ENCODE data around the gene NLGN2.

Gene NLGN2

DNA sequence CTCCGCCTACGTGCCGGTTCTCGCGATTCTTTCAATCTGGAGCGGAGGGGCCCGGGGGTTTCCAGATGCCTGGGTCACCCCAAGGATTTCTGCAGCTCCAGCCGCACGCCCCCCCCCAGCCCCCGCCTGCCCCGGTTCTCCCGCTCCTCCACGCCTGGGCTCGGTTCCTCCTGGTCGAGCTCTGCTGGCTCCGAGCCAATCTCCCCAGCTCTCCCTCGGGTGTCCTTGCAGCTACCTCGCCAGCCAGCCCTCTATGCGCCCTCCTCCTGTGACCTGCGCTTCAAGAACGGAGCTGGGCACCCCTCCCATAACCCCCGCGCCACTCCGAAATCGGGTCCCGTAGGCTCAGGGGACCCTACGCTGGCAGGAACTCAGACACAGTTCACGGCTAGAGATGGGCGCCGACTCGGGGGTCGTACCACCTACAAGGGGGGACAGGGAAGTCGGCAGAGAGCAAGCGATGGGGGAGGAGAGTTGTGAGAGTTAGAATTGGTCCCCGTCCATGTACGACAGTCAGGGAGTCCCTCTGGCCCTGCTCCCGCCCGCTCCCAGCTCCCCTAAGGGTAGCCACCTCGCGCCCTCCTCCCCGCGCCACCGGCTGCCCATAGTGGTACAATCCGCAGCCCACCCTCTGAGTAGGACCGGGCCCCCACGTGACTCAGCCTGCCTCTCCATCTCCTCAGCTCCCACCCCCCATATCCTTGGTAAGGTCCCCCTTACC, 32.6 kb downstream of the NLGN2 start:
- Mint-ChIP-seq H3K9me3 (no peaks in the 10 kb centered on the region), H3K27me3 (peaks cover 71% of the 10 kb centered on the region), H3K4me1 (ENCODE audit: low read depth) (peaks cover 51% of the 10 kb centered on the region), H3K36me3 (ENCODE audit: low read depth) (peaks cover 24% of the 10 kb centered on the region), H3K27ac (peak overlapping the region; percentile 53), H3K4me3 (peak overlapping the region; percentile 86)
- intact Hi-C loops (cut with micrococcal nuclease), result no loop called here

DNA sequence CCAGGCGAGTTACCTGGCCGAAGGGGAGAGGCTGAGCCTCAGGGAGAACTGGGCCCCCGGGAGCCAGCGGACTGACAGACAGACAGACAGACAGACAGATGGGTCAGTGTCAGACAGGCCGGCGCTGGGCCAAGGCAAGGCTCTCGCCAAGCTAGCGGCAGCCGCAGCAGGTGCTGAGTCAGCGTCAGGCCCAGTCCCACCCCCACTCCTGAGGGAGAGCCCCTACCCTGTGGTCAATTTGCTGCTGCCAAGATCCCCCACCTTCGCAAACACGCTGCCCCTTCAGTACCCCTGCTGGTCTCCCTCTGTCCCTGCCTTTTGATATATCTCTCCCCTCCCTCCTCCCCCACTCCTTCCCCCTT, 33.2 kb downstream of the NLGN2 start:
- Mint-ChIP-seq H3K9me3 (no peaks in the 10 kb centered on the region), H3K27me3 (peaks cover 77% of the 10 kb centered on the region), H3K4me1 (ENCODE audit: low read depth) (peaks cover 56% of the 10 kb centered on the region), H3K4me3 (peak overlapping the region; percentile 86), H3K36me3 (ENCODE audit: low read depth) (peaks cover 19% of the 10 kb centered on the region), H3K27ac (no peak overlapping the region)
- intact Hi-C loops (cut with micrococcal nuclease), result no loop called here

DNA sequence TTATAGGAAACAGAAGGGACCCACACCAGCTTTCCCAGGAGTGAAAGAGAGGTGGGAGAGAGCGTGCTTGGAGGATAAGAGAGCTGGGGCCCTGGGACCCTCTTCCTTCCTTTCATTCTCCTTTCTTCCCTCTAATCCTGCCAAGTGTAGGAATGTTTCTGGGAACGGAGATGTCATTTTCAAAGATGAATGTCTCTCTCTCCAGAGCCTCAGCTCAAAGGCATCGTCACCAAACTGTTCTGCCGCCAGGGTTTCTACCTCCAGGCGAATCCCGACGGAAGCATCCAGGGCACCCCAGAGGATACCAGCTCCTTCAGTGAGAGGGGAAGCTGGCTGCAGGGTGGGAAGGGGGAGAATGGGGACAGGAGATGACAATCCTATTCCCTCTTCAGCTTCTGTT, 33.6 kb downstream of the NLGN2 start:
- intact Hi-C loops (cut with micrococcal nuclease), result no loop called here
- Mint-ChIP-seq H3K4me3 (no peak overlapping the region), H3K27ac (no peak overlapping the region), H3K36me3 (ENCODE audit: low read depth) (peaks cover 14% of the 10 kb centered on the region), H3K4me1 (ENCODE audit: low read depth) (peaks cover 53% of the 10 kb centered on the region), H3K9me3 (no peaks in the 10 kb centered on the region), H3K27me3 (peaks cover 81% of the 10 kb centered on the region)

DNA sequence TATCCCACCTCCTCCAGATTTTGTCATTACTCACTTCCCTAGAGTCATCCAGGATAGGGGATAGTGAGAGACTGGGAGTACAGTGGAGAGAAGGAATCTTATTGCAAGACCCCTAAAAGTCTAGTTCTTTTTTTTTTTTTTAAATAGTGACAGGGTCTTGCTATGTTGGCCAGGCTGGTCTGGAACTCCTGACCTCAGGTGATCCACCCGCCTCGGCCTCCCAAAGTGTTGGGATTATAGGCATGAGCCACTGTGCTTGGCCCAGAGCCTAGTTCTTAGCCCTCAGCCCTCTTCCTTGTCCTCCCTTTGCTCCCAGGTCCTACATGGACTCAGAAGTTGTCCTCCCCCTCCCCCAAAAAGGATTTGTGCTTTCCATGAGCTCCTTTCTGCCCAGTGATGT, 34.5 kb downstream of the NLGN2 start:
- H3K4me3 Mint-ChIP-seq, result no peak overlapping the region
- H3K27me3 Mint-ChIP-seq, result peaks cover 89% of the 10 kb centered on the region
- H3K4me1 Mint-ChIP-seq (ENCODE audit: low read depth), result peaks cover 45% of the 10 kb centered on the region
- no peak overlapping the region for H3K27ac Mint-ChIP-seq
- intact Hi-C loops (cut with micrococcal nuclease), result no loop called here
- H3K9me3 Mint-ChIP-seq, result no peaks in the 10 kb centered on the region
- H3K36me3 Mint-ChIP-seq (ENCODE audit: low read depth), result peaks cover 7% of the 10 kb centered on the region

DNA sequence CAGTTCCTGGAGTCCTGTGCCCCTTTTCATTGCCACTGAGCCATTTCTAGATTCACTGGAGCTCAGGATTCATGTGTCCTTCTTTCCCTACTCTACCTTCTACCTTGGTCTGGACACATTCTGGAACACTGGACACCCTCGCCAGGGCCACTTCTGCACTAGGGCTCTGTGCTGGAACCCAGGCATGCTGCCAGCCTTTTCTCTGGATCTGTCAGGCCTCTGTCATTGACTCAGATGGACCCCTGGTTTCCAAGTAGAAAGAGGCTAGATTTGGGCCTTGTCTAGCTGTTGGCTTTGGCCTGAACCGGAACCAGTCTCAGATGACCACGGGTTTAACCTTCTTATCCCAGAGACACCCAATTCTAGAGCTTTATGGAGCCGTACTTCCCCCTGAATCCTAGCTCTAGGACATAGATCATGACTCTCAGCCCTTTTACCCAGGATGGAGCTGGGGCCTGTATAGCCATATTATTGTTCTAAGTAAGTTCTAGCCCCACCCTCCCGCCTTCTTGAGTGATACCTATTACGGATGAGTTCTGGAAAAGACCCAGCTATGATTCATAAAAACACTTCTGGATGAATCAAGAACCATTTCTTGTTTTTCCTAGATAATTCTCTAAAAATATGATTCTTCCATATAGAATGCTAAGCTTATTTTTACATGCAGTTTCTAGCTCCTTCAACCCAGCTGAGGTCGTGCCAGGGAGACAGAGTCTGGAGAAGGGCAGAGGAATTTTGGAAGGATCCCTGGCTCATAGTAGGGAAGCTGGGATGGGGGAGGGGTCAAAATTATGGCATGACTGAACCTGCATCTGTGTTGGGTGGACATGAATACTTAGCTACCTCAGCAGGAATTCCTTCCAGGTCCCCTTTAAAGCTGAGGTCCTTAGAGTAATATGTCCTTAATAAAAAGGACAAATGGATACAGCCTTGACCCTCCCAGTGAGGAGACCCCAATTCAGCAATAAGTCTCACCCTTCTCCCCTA, 36.1 kb downstream of the NLGN2 start:
- Mint-ChIP-seq H3K9me3 (no peaks in the 10 kb centered on the region), H3K27ac (no peak overlapping the region), H3K27me3 (peaks cover 95% of the 10 kb centered on the region), H3K36me3 (ENCODE audit: low read depth) (no peaks in the 10 kb centered on the region), H3K4me3 (no peak overlapping the region), H3K4me1 (ENCODE audit: low read depth) (peaks cover 31% of the 10 kb centered on the region)
- intact Hi-C loops (cut with micrococcal nuclease), result no loop called here

DNA sequence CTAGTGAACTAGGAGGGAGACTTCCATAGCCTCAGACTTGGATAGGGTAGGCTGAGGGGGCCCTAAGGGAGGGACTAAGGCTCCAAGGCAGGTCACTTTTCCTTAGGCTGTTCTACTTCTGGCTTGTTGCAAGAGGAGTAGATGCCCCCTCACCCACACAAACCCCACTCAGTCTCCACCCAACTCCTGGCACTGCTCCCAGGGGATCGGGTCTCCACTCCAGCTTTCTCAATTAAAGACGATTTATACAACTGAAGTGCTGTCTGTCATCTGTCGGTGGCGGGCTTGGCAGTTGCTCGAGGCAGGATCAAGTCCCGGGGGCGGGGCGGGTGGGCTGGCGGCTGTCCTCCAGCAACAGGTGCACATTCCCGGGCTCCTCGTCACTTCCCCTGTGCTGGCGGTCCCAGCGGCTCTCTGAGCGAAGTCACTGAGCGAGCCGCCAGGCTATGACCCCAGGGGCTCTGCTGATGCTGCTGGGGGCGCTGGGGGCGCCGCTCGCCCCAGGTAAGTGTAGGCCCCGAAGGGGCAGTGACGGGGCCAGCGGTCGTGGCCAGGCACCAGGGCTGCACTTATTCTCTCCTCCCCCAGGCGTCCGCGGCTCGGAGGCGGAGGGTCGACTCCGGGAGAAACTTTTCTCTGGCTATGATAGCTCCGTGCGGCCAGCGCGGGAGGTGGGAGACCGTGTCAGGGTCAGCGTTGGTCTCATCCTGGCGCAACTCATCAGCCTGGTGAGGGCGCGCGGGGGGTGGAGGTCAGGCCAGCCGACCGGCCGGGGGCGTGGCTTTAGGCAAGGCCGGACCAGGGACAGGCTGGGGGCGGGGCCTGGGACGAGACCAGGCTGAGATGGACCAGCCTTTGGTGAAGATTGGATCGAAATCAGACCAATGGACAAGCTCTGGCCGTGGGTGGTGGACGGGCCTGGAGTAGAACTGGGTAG, 37.3 kb downstream of the NLGN2 start, which contains the start of gene CHRNB1:
Gene CHRNB1 (plus strand): TSS at position 380 of the 937 bp plus-strand sequence. CDS start 67 bp downstream, at position 447.
- H3K27ac Mint-ChIP-seq, result peak within 1 kb of the TSS; percentile 20
- intact Hi-C loops (cut with micrococcal nuclease), result no loop called here
- H3K9me3 Mint-ChIP-seq, result no peaks in the 10 kb centered on the region
- peaks cover 23% of the 10 kb centered on the region for H3K4me1 Mint-ChIP-seq (ENCODE audit: low read depth)
- H3K36me3 Mint-ChIP-seq (ENCODE audit: low read depth), result no peaks in the 10 kb centered on the region
- peak within 1 kb of the TSS; percentile 79 for H3K4me3 Mint-ChIP-seq
- peaks cover 93% of the 10 kb centered on the region for H3K27me3 Mint-ChIP-seq

DNA sequence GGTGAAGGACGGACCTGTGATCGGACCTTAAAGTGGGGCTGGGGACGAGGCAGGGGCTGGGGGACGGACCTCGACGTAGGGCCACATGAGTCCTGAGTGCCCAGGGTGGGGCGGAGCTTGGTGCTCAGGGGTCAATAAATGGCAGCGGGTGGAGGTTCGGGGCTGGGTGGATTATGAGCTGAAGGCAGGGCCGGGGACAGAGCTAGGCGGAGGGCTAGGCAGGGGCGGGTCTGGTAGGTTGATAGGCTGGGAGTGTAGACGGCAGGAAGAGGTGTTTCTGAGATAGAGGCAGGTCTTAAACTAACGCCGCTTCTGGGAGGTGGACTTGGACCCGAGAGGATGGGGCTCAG, 37.9 kb downstream of the NLGN2 start:
- Mint-ChIP-seq H3K27ac (peak overlapping the region; percentile 20), H3K4me1 (ENCODE audit: low read depth) (peaks cover 17% of the 10 kb centered on the region), H3K9me3 (no peaks in the 10 kb centered on the region), H3K4me3 (peak overlapping the region; percentile 79), H3K27me3 (peaks cover 86% of the 10 kb centered on the region), H3K36me3 (ENCODE audit: low read depth) (no peaks in the 10 kb centered on the region)
- intact Hi-C loops (cut with micrococcal nuclease), result no loop called here

DNA sequence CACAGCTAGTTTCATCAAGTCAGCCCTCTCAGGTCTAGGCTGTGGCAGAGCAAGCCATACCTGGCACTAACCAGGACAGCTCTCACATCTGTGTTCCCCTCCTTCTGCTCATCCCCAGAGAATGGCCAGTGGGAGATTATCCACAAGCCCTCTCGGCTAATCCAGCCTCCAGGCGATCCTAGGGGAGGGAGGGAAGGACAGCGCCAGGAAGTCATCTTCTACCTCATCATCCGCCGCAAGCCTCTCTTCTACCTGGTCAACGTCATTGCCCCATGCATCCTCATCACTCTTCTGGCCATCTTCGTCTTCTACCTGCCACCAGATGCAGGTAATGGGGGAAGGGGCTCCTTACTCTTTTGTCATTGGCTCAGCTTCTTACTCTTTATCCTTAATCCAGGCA, 40.8 kb downstream of the NLGN2 start:
- Mint-ChIP-seq H3K4me1 (ENCODE audit: low read depth) (peaks cover 13% of the 10 kb centered on the region), H3K27me3 (peaks cover 60% of the 10 kb centered on the region), H3K27ac (no peak overlapping the region), H3K9me3 (no peaks in the 10 kb centered on the region), H3K36me3 (ENCODE audit: low read depth) (no peaks in the 10 kb centered on the region), H3K4me3 (no peak overlapping the region)
- intact Hi-C loops (cut with micrococcal nuclease), result no loop called here

DNA sequence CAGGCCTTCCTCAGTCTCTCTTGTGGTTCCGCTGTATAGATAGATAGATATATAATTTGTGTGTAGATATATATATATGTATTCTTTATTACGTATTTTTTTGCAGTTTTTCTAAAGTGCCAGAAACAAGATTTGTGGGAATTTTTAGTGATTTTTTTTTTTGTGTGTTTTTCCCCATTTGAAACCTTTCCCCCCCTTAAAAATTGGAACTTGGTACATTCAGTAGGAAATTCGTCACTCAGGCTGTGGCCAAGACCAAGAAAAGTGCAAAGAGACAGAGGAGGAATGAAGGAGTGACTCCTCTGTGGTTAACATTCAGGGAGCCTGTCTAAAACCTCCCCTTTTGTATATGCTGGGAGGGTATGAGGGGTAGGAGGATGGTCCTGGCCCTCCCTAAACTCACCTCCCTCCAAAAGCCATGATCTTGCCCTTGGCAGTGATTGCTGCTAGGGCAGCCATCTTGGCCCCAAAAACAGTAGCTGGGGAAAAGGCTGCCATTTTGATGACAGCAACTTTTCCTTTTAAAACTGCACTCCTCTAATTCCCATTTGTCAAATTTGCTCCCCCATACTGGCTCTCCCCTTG, 52.4 kb downstream of the NLGN2 start:
- intact Hi-C loops (cut with micrococcal nuclease), result no loop called here
- Mint-ChIP-seq H3K9me3 (no peaks in the 10 kb centered on the region), H3K4me1 (ENCODE audit: low read depth) (peaks cover 13% of the 10 kb centered on the region), H3K4me3 (no peak overlapping the region), H3K36me3 (ENCODE audit: low read depth) (peaks cover 51% of the 10 kb centered on the region), H3K27me3 (no peaks in the 10 kb centered on the region), H3K27ac (no peak overlapping the region)

DNA sequence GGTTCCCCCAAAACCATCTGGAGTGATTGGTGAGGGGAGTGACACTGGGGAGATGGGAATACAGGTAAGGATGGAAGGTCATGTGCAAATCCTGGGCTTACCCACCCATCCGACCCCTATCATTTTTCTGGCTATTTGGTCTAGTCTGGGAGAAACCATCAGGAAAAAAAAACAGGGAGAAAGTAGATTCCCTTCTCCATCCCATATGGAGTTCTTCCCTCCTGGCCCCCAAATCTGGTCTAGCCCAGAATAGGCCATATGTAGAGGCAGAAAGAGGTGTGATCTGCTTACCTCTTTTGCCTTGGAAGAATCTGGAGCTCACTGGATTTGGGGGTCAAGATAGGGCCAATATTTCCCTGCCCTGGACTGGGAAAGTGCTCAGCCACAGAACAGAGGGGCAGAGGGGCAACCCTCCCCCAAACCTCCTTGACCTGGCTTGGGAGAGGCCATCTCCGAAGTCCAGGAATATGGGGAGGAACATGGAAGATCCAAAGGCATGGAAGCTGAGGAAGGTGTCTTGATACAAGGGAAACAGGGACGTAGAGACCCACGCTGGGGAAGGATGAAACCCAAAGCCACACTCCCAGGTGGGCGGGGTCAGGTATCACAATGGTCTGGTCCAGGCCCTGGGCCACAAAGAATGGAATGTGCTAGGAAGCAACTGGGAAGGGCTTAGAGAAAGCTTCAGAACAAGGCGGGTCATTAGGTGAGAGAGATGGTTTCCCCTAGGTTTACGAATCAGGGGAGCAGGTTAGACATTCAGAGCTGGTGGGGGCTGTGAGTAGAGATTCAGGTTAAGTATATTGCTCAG, 53.4 kb downstream of the NLGN2 start:
- H3K27me3 Mint-ChIP-seq, result no peaks in the 10 kb centered on the region
- H3K36me3 Mint-ChIP-seq (ENCODE audit: low read depth), result peaks cover 52% of the 10 kb centered on the region
- H3K9me3 Mint-ChIP-seq, result no peaks in the 10 kb centered on the region
- H3K4me1 Mint-ChIP-seq (ENCODE audit: low read depth), result peaks cover 20% of the 10 kb centered on the region
- H3K27ac Mint-ChIP-seq, result peak overlapping the region; percentile 5
- intact Hi-C loops (cut with micrococcal nuclease), result no loop called here
- H3K4me3 Mint-ChIP-seq, result no peak overlapping the region

DNA sequence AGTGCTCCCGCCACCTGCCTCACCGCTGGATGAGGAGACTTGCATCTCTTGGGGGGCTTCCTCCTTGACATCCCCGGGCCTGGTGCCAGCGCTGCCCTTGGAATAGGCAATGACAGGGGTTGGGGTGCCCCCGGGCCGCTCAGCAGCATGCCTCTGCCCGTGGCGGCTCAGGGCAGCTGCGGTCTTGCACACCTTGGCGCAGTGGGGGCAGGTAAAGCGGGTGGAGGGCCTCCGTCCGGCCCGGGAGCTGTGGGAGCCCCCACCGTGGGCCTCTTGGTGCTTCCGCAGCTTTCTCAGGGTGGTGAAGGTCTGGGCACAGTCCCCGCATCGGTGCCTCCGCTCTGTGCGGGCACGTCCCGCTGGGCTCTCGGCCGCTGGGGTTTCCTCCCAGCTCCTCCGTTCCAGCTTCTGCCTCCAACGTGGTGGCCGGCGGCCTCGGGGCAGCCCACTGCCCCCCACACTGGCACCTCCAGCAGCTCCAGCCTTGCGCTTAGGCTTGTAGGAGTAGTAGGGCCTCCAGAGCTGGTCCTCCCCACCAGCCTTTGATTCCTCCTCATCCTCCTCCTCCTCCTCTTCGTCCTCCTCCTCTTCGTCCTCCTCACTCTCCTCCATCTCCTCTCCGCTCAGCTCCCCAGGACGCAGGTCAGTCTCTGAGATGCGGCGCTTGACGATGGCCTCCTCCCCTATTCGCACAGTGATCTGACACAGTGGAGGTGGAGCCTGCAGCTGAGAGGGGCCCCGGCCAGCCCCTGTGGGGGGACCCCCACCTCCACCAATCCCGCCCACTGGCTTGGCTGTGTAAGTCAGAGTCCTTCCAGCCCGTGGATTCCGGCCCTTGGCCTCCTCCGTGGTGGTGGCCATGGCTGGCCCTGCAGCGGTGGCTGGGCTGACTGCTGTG, 55.1 kb downstream of the NLGN2 start:
- Mint-ChIP-seq H3K27ac (no peak overlapping the region), H3K27me3 (no peaks in the 10 kb centered on the region), H3K4me3 (no peak overlapping the region), H3K9me3 (no peaks in the 10 kb centered on the region), H3K4me1 (ENCODE audit: low read depth) (peaks cover 28% of the 10 kb centered on the region), H3K36me3 (ENCODE audit: low read depth) (peaks cover 65% of the 10 kb centered on the region)
- intact Hi-C loops (cut with micrococcal nuclease), result no loop called here

DNA sequence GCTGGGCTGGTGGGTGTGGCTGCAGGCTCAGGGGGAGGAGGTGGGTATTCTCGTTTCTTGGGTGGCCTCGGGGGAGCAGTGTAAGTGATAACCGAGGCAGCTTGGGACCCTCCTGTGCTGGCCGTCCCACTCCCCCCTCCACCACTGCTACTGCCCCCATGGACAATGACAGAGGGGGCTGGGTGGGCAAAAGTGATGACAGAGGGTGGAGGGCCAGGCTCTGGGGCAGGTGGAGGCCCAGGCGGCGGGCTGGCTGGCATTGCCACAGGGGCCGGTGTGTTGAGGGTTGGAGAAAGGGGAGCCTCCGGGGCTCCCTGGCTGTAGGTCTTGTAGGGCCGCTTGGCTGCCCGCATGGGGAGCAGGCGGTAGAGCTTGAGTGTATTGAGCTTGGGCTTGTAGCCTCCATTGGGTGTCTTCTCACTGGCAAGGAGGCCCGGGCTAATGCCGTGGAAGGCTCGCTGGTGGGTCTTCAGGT, 55.8 kb downstream of the NLGN2 start:
- no peak overlapping the region for H3K4me3 Mint-ChIP-seq
- H3K27me3 Mint-ChIP-seq, result no peaks in the 10 kb centered on the region
- H3K27ac Mint-ChIP-seq, result no peak overlapping the region
- peaks cover 35% of the 10 kb centered on the region for H3K4me1 Mint-ChIP-seq (ENCODE audit: low read depth)
- no peaks in the 10 kb centered on the region for H3K9me3 Mint-ChIP-seq
- H3K36me3 Mint-ChIP-seq (ENCODE audit: low read depth), result peaks cover 72% of the 10 kb centered on the region
- intact Hi-C loops (cut with micrococcal nuclease), result no loop called here
